Panc1 (cell line): ENCODE results near the gene ELP1. TPM values are rescaled to one million over a fixed set of nuclear protein-coding genes. Genes with fewer than 3 reads are reported as not detected.

Experiments used
- ATAC-seq: fragments of 200-7000 bp; cut with Tn5 transposase; 2 replicates; pipeline ENCODE4 v1.9.1; 2020; ENCODE audit warnings: mild to moderate bottlenecking, moderate library complexity
- BruUV-seq: library from RNA; stranded (reverse); fragments of 400-500 nt; replicated peaks from 2 replicates; lab custom pipeline; 2021; lab: Mats Ljungman, UMichigan
- CTCF ChIA-PET: fragments of 300-600 bp; sonication (Branson Sonifier 250); formaldehyde crosslinking; loops from one replicate; lab custom pipeline; 2022; ENCODE audit warnings: antibody characterized with exemption; lab: Charles Lee
- POLR2A ChIA-PET: fragments of 300-600 bp; sonication (Branson Sonifier 250); formaldehyde crosslinking; loops from one replicate; lab custom pipeline; 2022; ENCODE audit warnings: antibody characterized with exemption; lab: Charles Lee
- DNase-seq: peaks from one replicate; pipeline ENCODE4 v3.0.0-alpha.2; 2010; ENCODE audit warnings: low read depth, low spot score
- H3K27ac ChIP-seq: 2 replicates; pipeline ENCODE4 v1.5.1; 2011; ENCODE audit warnings: mild to moderate bottlenecking, low read length, inconsistent platforms
- H3K27me3 ChIP-seq: fragments of 200-500 bp; sonication (Bioruptor generic); 2 replicates; pipeline ENCODE4 v1.6.0; 2014; ENCODE audit warnings: low read length, inconsistent platforms; ENCODE audit not compliant: control insufficient read depth, insufficient read depth
- H3K36me3 ChIP-seq: fragments of 200-500 bp; sonication (Bioruptor generic); 2 replicates; pipeline ENCODE4 v1.5.1; 2014; ENCODE audit warnings: inconsistent platforms, mild to moderate bottlenecking, low read length, moderate library complexity; ENCODE audit not compliant: control insufficient read depth, insufficient read depth
- H3K4me1 ChIP-seq: 2 replicates; pipeline ENCODE4 v1.5.1; 2011; ENCODE audit warnings: inconsistent platforms, mild to moderate bottlenecking, low read length, moderate library complexity; ENCODE audit not compliant: control insufficient read depth, insufficient read depth
- H3K4me3 ChIP-seq, 2 experiments: 2 replicates each; pipeline ENCODE4 v1.5.1; 2011 to 2012; ENCODE audit warnings: low read depth in 2 of 2, low read length in 2 of 2, mild to moderate bottlenecking in 2 of 2, inconsistent platforms in 1 of 2, moderate library complexity in 1 of 2
- H3K9me3 ChIP-seq: fragments of 200-500 bp; sonication (Bioruptor generic); 2 replicates; pipeline ENCODE4 v1.5.1; 2014; ENCODE audit warnings: low read depth, mild to moderate bottlenecking, inconsistent platforms, low read length, moderate library complexity; ENCODE audit not compliant: control insufficient read depth, insufficient read depth
- CTCF ChIP-seq: fragments of 450-650 bp; IDR thresholded peaks from 2 replicates; pipeline ENCODE4 v1.5.1; 2017; ENCODE audit warnings: mild to moderate bottlenecking
- POLR2AphosphoS5 ChIP-seq: IDR thresholded peaks from 2 replicates; pipeline ENCODE4 v1.6.1; 2012; ENCODE audit warnings: mild to moderate bottlenecking, low read depth, low read length, moderate library complexity
- REST ChIP-seq, 2 experiments: IDR thresholded peaks; 2 replicates each; pipeline ENCODE4 v1.6.1; 2011 to 2012; ENCODE audit warnings: low read depth in 2 of 2, control low read depth in 1 of 2, low read length in 1 of 2, mild to moderate bottlenecking in 1 of 2, moderate library complexity in 1 of 2; ENCODE audit not compliant: insufficient read depth in 1 of 2
- SIN3A ChIP-seq: IDR thresholded peaks from 2 replicates; pipeline ENCODE4 v1.6.1; 2012; ENCODE audit warnings: low read depth, mild to moderate bottlenecking, low read length, moderate library complexity, borderline replicate concordance; ENCODE audit not compliant: insufficient read depth
- TCF7L2 ChIP-seq: IDR thresholded peaks from 2 replicates; pipeline ENCODE4 v1.6.1; 2011; ENCODE audit warnings: mild to moderate bottlenecking, low read depth, low read length, inconsistent platforms
- in situ Hi-C: cut with HindIII; loops from 2 replicates; pipeline ENCODE4 v1.10.0; 2016; ENCODE audit warnings: low sequenced_read_pairs, low pct_unique_long_range_greater_than_20kb
- intact Hi-C: fragments of 100-400 bp; cut with micrococcal nuclease; formaldehyde crosslinking; loops from one replicate; pipeline ENCODE4 v1.10.0; 2022; ENCODE audit not compliant: unreplicated experiment
- total RNA-seq: library from RNA; stranded (reverse); gene quantifications from one replicate; pipeline ENCODE4 v1.2.1, GENCODE V29; 2021; ENCODE audit not compliant: unreplicated experiment

The ELP1 gene
- total RNA-seq, 1 experiment from 2014 or later, result 17.1 TPM

- BruUV-seq, result no TSS peak
- H3K9me3 ChIP-seq, result no peaks in the 10 kb centered on the region
- intact Hi-C loops, result no loop called here
- ATAC-seq (no peak), DNase-seq (no peak)
- no peaks in the 10 kb centered on the region for H3K4me1 ChIP-seq
- in situ Hi-C loops, result no loop called here
- CTCF ChIA-PET, result no interaction called here
- no peaks in the 10 kb centered on the region for H3K27me3 ChIP-seq
- POLR2A ChIA-PET, result no interaction called here
- TF ChIP-seq REST (IDR thresholded peaks at IDR 0.05; ENCODE audit: insufficient read depth in 1 of 2, low read depth in 2 of 2, low read length in 1 of 2) (no peak), POLR2AphosphoS5 (no peak), TCF7L2 (no peak), SIN3A (no peak), CTCF (no peak)
- H3K27ac ChIP-seq, result no peak overlapping the region
- H3K4me3 ChIP-seq, result no peak overlapping the region
- peaks cover 9% of the 10 kb centered on the region; the same call in 1 of the 2 replicates for H3K36me3 ChIP-seq
These were observed 49.2 kb downstream of the ELP1 start for GRCh38 chr9:108884701-108885100.

- ChIA-PET CTCF (no interaction called here), POLR2A (no interaction called here)
- Histone ChIP-seq H3K4me1 (no peaks in the 10 kb centered on the region), H3K36me3 (peaks cover 6% of the 10 kb centered on the region; the same call in 1 of the 2 replicates), H3K27ac (no peak overlapping the region), H3K27me3 (no peaks in the 10 kb centered on the region), H3K4me3 (no peak overlapping the region), H3K9me3 (no peaks in the 10 kb centered on the region)
- intact Hi-C loops, result no loop called here
- TF ChIP-seq SIN3A, result no peak
- TF ChIP-seq REST (IDR thresholded peaks at IDR 0.05; ENCODE audit: insufficient read depth in 1 of 2, low read depth in 2 of 2, low read length in 1 of 2), result no peak
- TF ChIP-seq POLR2AphosphoS5, result no peak
- no peak for TF ChIP-seq CTCF
- no peak for TF ChIP-seq TCF7L2
- DNase-seq (no peak), ATAC-seq (no peak)
- in situ Hi-C loops, result no loop called here
- no TSS peak for BruUV-seq
These were observed 50.8 kb downstream of the ELP1 start for GRCh38 chr9:108883085-108883484.
